IPS-20b (cell line): ENCODE data around the gene KRTAP4-5.
"Not testable (repeated sequence)": the region's sequence is repeated elsewhere in the genome, so short reads cannot be mapped to it uniquely, and the experiment has no call there.

Experiments
- H3K27ac ChIP-seq: one replicate; pipeline ENCODE4 v1.5.1; 2013; ENCODE audit warnings: low read length
- H3K27me3 ChIP-seq: 2 replicates; pipeline ENCODE4 v1.6.1; 2013; ENCODE audit warnings: mild to moderate bottlenecking, low read length, inconsistent platforms; ENCODE audit not compliant: insufficient read depth
- H3K36me3 ChIP-seq: 2 replicates; pipeline ENCODE4 v1.6.1; 2013; ENCODE audit warnings: low read depth, mild to moderate bottlenecking, inconsistent platforms, low read length, moderate library complexity; ENCODE audit not compliant: insufficient read depth
- H3K4me1 ChIP-seq: 2 replicates; pipeline ENCODE4 v1.6.1; 2013; ENCODE audit warnings: mild to moderate bottlenecking, control low read depth, inconsistent platforms, low read length, moderate library complexity; ENCODE audit not compliant: insufficient read depth
- H3K4me3 ChIP-seq: 2 replicates; pipeline ENCODE4 v1.5.1; 2013; ENCODE audit warnings: mild to moderate bottlenecking, low read length, inconsistent platforms
- H3K9ac ChIP-seq: 2 replicates; pipeline ENCODE4 v1.6.1; 2013; ENCODE audit warnings: low read depth, mild to moderate bottlenecking, inconsistent platforms, low read length, moderate library complexity
- H3K9me3 ChIP-seq: 2 replicates; pipeline ENCODE4 v1.6.1; 2013; ENCODE audit warnings: mild to moderate bottlenecking, low read depth, low read length, inconsistent platforms; ENCODE audit not compliant: insufficient read depth

Gene KRTAP4-5

DNA sequence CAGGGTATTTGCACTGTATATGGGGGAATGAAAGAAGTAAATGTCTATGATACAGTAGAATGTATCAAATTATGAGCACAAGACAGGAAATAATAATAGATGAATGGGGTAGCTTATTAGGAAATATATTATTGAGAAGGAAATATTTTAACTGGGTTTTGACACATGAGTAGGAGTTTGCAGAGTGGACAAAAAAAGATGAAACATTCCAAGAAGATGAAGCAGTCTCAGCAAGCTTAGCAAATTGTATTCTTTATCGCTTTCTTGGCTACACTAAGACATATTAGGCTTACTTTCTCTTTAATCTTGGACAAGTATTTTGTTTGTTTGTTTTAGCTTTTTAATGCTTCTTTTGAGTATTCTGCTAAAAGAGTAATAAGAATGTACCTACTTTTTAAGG, 45.7 kb downstream of the KRTAP4-5 start:
- Histone ChIP-seq H3K27ac (no peak overlapping the region), H3K9ac (no peak overlapping the region), H3K27me3 (no peaks in the 10 kb centered on the region), H3K36me3 (no peaks in the 10 kb centered on the region), H3K4me3 (no peak overlapping the region), H3K4me1 (peaks cover 24% of the 10 kb centered on the region; the same call in 1 of the 2 replicates), H3K9me3 (no peaks in the 10 kb centered on the region)

GRCh38 chr17:41101586-41102259, 47.9 kb downstream of the KRTAP4-5 start, which contains the start of gene KRTAP4-16:
KRTAP4-16 (minus strand) TSS chr17:41102209; CDS start chr17:41102209, 0 bp downstream.
- Histone ChIP-seq H3K27ac (no peak within 1 kb of the TSS), H3K4me1 (peaks cover 7% of the 10 kb centered on the region; the same call in 1 of the 2 replicates), H3K4me3 (no peak within 1 kb of the TSS), H3K9me3 (no peaks in the 10 kb centered on the region), H3K36me3 (no peaks in the 10 kb centered on the region), H3K9ac (no peak within 1 kb of the TSS), H3K27me3 (no peaks in the 10 kb centered on the region)

GRCh38 chr17:41099682-41100480, 49.7 kb downstream of the KRTAP4-5 start:
- not testable (repeated sequence) for H3K4me3 ChIP-seq, H3K9me3 ChIP-seq, H3K27ac ChIP-seq, H3K9ac ChIP-seq, H3K4me1 ChIP-seq, H3K27me3 ChIP-seq, H3K36me3 ChIP-seq
